Transverse colon (tissue), 4 donors: ENCODE results near the gene GIPC1.

Experiments
- EP300 ChIP-seq: sonication (generic); formaldehyde crosslinking; IDR thresholded peaks from one replicate; pipeline ENCODE4 v1.6.1; 2017; ENCODE audit warnings: antibody characterized with exemption, low read depth
- POLR2A ChIP-seq: fragments of 450-650 bp; IDR thresholded peaks from one replicate; pipeline ENCODE4 v1.6.1; 2016; ENCODE audit warnings: antibody characterized with exemption, mild to moderate bottlenecking, moderate library complexity
- POLR2AphosphoS5 ChIP-seq, 3 donors: sonication (generic); formaldehyde crosslinking; IDR thresholded peaks; one replicate each; pipeline ENCODE4 v1.6.1; 2016; ENCODE audit warnings: antibody characterized with exemption in 3 of 3
- TF ChIP-seq, protein P1 (sequence below), 5 experiments: fragments of 200-600 bp in 3 of 5; fragments of 450-650 bp in 2 of 5; sonication (generic) in 3 of 5; IDR thresholded peaks; 1 replicate in 2 of 5; 2 replicates in 3 of 5; pipeline ENCODE4 v1.5.1; 2016 to 2017; ENCODE audit warnings: antibody characterized with exemption in 5 of 5, inconsistent platforms in 3 of 5, mild to moderate bottlenecking in 2 of 5, moderate library complexity in 1 of 5

DNA sequence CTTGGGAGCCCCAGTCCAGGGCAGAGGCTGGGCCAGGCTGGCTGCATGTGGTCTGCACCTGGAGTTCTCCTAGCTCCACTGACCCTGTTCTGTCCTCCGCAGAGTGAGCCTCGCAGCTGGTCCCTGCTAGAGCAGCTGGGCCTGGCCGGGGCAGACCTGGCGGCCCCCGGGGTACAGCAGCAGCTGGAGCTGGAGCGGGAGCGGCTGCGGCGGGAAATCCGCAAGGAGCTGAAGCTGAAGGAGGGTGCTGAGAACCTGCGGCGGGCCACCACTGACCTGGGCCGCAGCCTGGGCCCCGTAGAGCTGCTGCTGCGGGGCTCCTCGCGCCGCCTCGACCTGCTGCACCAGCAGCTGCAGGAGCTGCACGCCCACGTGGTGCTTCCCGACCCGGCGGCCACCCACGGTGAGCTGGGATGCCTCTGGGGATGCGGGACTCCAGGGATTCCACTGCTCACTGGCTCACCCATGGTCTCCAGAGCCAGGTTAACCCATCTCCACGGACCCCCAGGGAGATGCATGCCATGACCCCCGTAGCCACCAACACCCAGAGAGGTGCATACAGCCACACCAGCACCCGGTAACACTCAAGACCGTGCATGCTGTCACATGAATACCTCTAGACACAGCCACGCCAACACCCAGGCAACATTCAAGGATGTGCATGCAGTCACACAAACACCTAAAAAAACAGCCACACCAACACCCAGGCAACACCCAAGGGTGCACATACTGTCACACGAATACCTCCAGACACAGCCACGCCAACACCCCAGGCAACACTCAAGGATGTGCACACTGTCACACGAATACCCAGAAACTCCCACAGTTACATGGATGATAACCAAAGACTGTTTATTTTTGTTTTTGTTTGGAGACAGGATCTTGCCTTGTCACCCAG, 54.6 kb downstream of the GIPC1 start:
- TF ChIP-seq, protein P1, sequence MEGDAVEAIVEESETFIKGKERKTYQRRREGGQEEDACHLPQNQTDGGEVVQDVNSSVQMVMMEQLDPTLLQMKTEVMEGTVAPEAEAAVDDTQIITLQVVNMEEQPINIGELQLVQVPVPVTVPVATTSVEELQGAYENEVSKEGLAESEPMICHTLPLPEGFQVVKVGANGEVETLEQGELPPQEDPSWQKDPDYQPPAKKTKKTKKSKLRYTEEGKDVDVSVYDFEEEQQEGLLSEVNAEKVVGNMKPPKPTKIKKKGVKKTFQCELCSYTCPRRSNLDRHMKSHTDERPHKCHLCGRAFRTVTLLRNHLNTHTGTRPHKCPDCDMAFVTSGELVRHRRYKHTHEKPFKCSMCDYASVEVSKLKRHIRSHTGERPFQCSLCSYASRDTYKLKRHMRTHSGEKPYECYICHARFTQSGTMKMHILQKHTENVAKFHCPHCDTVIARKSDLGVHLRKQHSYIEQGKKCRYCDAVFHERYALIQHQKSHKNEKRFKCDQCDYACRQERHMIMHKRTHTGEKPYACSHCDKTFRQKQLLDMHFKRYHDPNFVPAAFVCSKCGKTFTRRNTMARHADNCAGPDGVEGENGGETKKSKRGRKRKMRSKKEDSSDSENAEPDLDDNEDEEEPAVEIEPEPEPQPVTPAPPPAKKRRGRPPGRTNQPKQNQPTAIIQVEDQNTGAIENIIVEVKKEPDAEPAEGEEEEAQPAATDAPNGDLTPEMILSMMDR (IDR thresholded peaks at IDR 0.05), result no peak
- TF ChIP-seq POLR2A, result no peak
- no peak for TF ChIP-seq POLR2AphosphoS5 (IDR thresholded peaks at IDR 0.05)
- TF ChIP-seq EP300, result no peak
